Endothelial cell (in vitro differentiated cells): Measurements from ENCODE around the gene EIF4G3. TPM values are rescaled to one million over a fixed set of nuclear protein-coding genes. Genes with fewer than 3 reads are reported as not detected.
A peak's percentile ranks its signal among the peaks of the same experiment; 100 is the strongest.

Source experiments
- DNase-seq: peaks from one replicate; pipeline ENCODE4 v3.0.0; 2021; ENCODE audit warnings: low spot score
- H3K27ac Mint-ChIP-seq: one replicate; pipeline ENCODE4 v1.8.0; 2021; ENCODE audit warnings: mixed read lengths, inconsistent platforms; ENCODE audit not compliant: unreplicated experiment
- H3K27me3 Mint-ChIP-seq: one replicate; pipeline ENCODE4 v1.8.0; 2021; ENCODE audit warnings: mild to moderate bottlenecking, moderate library complexity, mixed read lengths, inconsistent platforms; ENCODE audit not compliant: unreplicated experiment
- H3K36me3 Mint-ChIP-seq: one replicate; pipeline ENCODE4 v1.8.0; 2021; ENCODE audit warnings: mild to moderate bottlenecking, low read depth, mixed read lengths, inconsistent platforms; ENCODE audit not compliant: unreplicated experiment
- H3K4me1 Mint-ChIP-seq: one replicate; pipeline ENCODE4 v1.8.0; 2021; ENCODE audit warnings: mild to moderate bottlenecking, mixed read lengths, inconsistent platforms; ENCODE audit not compliant: unreplicated experiment
- H3K4me3 Mint-ChIP-seq: one replicate; pipeline ENCODE4 v1.8.0; 2021; ENCODE audit warnings: mild to moderate bottlenecking, mixed read lengths, inconsistent platforms; ENCODE audit not compliant: unreplicated experiment
- H3K9me3 Mint-ChIP-seq: one replicate; pipeline ENCODE4 v1.8.0; 2021; ENCODE audit warnings: mixed read lengths, inconsistent platforms; ENCODE audit not compliant: unreplicated experiment
- total RNA-seq: library from RNA; stranded (reverse); fragmentation: NEBNext Ultra II Directional; extraction: Animal tissue kit (Norgen Biotek cat#: 25700); gene quantifications from one replicate; pipeline ENCODE4 v1.2.1, GENCODE V29; 2021; ENCODE audit not compliant: unreplicated experiment
- TF ChIP-seq, protein P1 (sequence below): fragments of 200-600 bp; sonication (generic); IDR thresholded peaks from one replicate; pipeline ENCODE4 v1.5.0; 2021; ENCODE audit warnings: antibody characterized with exemption; ENCODE audit not compliant: unreplicated experiment

EIF4G3 gene
- total RNA-seq, 1 donor from 2014 or later = 87.6 TPM

DNA sequence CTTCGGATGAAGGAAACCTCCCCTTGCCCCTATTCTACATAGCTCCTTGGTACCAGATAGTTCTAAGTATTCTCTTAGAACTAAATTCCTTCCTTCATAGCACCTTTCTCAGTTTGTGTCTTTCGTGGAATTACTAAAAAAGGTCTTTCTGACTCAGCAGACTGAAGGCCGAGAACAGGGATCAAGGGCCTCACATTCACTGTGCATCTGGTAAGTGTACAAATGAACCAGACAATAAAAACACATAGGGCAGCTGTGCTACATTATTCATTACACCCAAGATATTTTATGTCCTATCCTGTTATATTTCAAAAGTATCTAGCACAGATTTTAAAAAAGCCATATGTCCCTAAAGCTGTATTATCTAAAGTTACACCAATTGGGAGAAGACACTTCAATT, 326.7 kb downstream of the EIF4G3 start:
- no peak overlapping the region for H3K27ac Mint-ChIP-seq
- H3K36me3 Mint-ChIP-seq = peaks cover 41% of the 10 kb centered on the region
- no peaks in the 10 kb centered on the region for H3K9me3 Mint-ChIP-seq
- peaks cover 1% of the 10 kb centered on the region for H3K27me3 Mint-ChIP-seq
- TF ChIP-seq, protein P1, sequence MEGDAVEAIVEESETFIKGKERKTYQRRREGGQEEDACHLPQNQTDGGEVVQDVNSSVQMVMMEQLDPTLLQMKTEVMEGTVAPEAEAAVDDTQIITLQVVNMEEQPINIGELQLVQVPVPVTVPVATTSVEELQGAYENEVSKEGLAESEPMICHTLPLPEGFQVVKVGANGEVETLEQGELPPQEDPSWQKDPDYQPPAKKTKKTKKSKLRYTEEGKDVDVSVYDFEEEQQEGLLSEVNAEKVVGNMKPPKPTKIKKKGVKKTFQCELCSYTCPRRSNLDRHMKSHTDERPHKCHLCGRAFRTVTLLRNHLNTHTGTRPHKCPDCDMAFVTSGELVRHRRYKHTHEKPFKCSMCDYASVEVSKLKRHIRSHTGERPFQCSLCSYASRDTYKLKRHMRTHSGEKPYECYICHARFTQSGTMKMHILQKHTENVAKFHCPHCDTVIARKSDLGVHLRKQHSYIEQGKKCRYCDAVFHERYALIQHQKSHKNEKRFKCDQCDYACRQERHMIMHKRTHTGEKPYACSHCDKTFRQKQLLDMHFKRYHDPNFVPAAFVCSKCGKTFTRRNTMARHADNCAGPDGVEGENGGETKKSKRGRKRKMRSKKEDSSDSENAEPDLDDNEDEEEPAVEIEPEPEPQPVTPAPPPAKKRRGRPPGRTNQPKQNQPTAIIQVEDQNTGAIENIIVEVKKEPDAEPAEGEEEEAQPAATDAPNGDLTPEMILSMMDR = no peak
- DNase-seq = no peak
- no peak overlapping the region for H3K4me3 Mint-ChIP-seq
- H3K4me1 Mint-ChIP-seq = no peaks in the 10 kb centered on the region

DNA sequence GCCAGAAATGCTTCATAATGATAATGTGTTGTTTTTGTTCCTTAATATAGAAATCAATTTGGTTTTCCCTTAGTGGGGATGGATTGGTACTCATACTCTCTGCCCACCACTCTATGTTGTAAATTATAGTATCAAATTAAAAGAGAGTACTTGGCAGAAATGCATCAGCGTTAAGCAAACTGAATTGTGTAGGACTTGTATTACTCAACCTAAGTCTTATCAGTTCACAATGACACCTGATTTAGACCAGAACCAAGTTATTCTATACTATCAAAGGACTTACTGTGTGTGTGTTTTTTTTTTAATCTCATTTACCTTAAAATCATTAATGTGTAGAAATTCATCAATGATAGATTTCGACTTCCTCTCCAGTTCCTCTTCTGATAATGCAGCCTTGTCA, 327.6 kb downstream of the EIF4G3 start:
- Mint-ChIP-seq H3K9me3 (no peaks in the 10 kb centered on the region), H3K4me3 (no peak overlapping the region), H3K27me3 (peaks cover 1% of the 10 kb centered on the region), H3K36me3 (peaks cover 47% of the 10 kb centered on the region), H3K4me1 (no peaks in the 10 kb centered on the region), H3K27ac (no peak overlapping the region)
- TF ChIP-seq, protein P1 = no peak
- DNase-seq = no peak

DNA sequence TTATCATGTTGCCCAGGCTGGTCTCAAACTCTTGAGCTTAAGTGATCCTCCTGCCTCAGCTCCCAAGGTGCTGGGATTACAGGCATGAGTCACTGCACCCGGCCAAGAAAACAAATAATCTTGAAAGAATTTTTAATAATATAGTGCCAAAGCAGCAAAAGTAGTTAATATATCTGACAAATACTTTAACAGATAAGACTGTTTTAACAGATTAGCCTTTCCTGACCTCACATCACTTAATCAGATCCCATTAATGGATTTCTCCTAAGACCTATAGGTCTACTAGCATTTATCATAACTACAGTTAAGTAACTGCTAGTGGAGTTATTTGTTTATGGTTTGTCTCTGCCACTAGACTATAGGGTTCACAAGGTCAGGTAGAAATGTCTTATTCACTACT, 328.5 kb downstream of the EIF4G3 start:
- Mint-ChIP-seq H3K27me3 (peaks cover 1% of the 10 kb centered on the region), H3K27ac (no peak overlapping the region), H3K9me3 (no peaks in the 10 kb centered on the region), H3K4me1 (no peaks in the 10 kb centered on the region), H3K4me3 (no peak overlapping the region), H3K36me3 (peaks cover 53% of the 10 kb centered on the region)
- TF ChIP-seq, protein P1 = no peak
- DNase-seq = no peak

DNA sequence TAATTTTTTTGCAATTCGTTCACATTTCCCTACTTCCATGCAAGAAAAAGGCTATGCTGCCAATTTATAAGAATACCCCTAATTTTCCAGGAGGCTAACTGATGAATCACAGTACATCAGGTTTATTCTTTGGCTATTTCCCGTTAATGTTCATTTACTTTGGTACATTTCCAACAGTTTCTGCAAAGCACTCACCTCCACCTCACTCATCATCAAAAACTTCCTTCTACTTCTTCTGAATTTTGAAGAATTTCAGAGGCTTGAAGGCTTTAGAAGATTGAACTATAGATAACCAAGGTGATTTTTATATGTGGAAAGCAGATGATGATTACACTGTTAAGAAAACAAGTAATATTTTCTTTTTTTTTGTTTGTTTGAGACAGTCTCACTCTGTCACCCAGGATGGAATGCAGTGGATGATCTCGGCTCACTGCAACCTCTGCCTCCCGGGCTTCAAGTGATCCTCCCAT, 329.1 kb downstream of the EIF4G3 start:
- Mint-ChIP-seq H3K4me1 (no peaks in the 10 kb centered on the region), H3K27me3 (peaks cover 1% of the 10 kb centered on the region), H3K27ac (no peak overlapping the region), H3K9me3 (no peaks in the 10 kb centered on the region), H3K4me3 (peak overlapping the region; percentile 16), H3K36me3 (peaks cover 49% of the 10 kb centered on the region)
- no peak for DNase-seq
- TF ChIP-seq, protein P1 = no peak

DNA sequence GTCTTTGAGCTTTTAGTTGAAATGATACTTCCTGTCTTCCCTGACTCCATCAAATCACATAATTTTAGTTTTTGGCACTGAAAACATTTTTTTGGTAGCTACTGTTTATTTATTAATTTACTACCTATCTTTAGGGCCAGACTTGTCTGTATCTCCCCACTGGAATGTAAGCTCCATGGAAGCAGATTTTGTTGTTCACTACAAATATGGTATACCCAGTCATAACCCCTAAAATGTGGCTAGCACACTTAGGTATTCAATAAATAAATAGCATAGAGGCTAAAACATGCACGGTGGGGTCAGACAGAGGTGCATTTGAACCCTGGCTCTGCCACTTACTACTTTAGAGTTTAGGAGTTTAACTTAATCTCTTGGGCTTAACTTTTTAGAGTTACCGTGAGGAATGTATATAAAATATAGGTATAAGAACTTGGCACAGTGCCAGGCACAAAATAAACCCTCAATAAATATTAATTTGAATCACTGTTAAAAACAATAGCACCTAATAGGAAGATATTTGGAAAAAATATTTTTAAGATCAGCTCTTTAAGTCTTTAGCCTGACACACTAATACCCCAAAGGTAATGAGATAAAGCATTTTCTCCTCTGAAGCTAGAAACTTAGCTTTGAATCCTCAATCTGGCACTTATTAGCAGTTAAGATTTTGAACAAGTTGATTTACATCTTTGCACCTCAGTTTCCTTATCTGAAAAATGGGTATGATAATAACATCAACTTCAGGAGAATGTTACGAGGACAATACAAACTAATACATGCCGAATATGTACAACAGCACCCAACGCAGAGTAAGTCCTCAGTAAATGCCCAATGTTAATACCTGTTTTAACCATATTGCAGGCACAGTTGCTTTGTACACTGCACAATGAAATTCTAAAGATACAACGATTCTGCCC, 330.0 kb downstream of the EIF4G3 start:
- TF ChIP-seq, protein P1 = no peak
- Mint-ChIP-seq H3K4me1 (no peaks in the 10 kb centered on the region), H3K9me3 (no peaks in the 10 kb centered on the region), H3K4me3 (peak overlapping the region; percentile 16), H3K36me3 (peaks cover 49% of the 10 kb centered on the region), H3K27me3 (peaks cover 1% of the 10 kb centered on the region), H3K27ac (peak overlapping the region; percentile 3)
- DNase-seq = no peak
